ENCODE measurements around the gene MFSD2A.
A peak's percentile ranks its signal among the peaks of the same experiment; 100 is the strongest.
"Not testable (repeated sequence)": the region's sequence is repeated elsewhere in the genome, so short reads cannot be mapped to it uniquely, and the experiment has no call there.

MFSD2A gene

GRCh38 chr1:39954870-39955546 is at the start of gene MFSD2A:
Gene MFSD2A (plus strand): TSS chr1:39955145. CDS start chr1:39955293, 148 bp downstream.
- peak; percentile 77 for DNase-seq (ENCODE audit: low read depth)

- no peak for DNase-seq (ENCODE audit: low read depth)
Measured at GRCh38 chr1:39905172-39905571, 49.8 kb upstream of the MFSD2A start.

- no peak for DNase-seq (ENCODE audit: low read depth)
Measured at GRCh38 chr1:39907528-39908453, 47.2 kb upstream of the MFSD2A start.

- no peak for DNase-seq (ENCODE audit: low read depth)
Measured at GRCh38 chr1:39908534-39908933, 46.4 kb upstream of the MFSD2A start.

- no peak for DNase-seq (ENCODE audit: low read depth)
Measured at GRCh38 chr1:39910263-39910662, 44.7 kb upstream of the MFSD2A start.

GRCh38 chr1:39913136-39913535 is 41.8 kb upstream of the MFSD2A start:
- DNase-seq (ENCODE audit: low read depth) = not testable (repeated sequence)

- no peak for DNase-seq (ENCODE audit: low read depth)
Measured at GRCh38 chr1:39915499-39916129, 39.3 kb upstream of the MFSD2A start.

GRCh38 chr1:39917825-39918224 is 37.1 kb upstream of the MFSD2A start:
- no peak for DNase-seq (ENCODE audit: low read depth)

GRCh38 chr1:39919545-39919944 is 35.4 kb upstream of the MFSD2A start:
- no peak for DNase-seq (ENCODE audit: low read depth)

GRCh38 chr1:39922251-39922688 is 32.7 kb upstream of the MFSD2A start:
- DNase-seq (ENCODE audit: low read depth) = no peak

GRCh38 chr1:39925721-39926342 is 29.1 kb upstream of the MFSD2A start:
- no peak for DNase-seq (ENCODE audit: low read depth)

GRCh38 chr1:39926343-39926793 is 28.6 kb upstream of the MFSD2A start:
- no peak for DNase-seq (ENCODE audit: low read depth)

GRCh38 chr1:39926820-39927219 is 28.1 kb upstream of the MFSD2A start:
- no peak for DNase-seq (ENCODE audit: low read depth)

- DNase-seq (ENCODE audit: low read depth) = no peak
Measured at GRCh38 chr1:39927538-39927937, 27.4 kb upstream of the MFSD2A start.

- DNase-seq (ENCODE audit: low read depth) = no peak
Measured at GRCh38 chr1:39928809-39929587, 25.9 kb upstream of the MFSD2A start.

GRCh38 chr1:39933956-39934941 is 20.7 kb upstream of the MFSD2A start:
- no peak for DNase-seq (ENCODE audit: low read depth)

GRCh38 chr1:39936724-39937491 is 18.0 kb upstream of the MFSD2A start:
- DNase-seq (ENCODE audit: low read depth) = no peak

- DNase-seq (ENCODE audit: low read depth) = no peak
Measured at GRCh38 chr1:39938856-39939255, 16.1 kb upstream of the MFSD2A start.

- DNase-seq (ENCODE audit: low read depth) = no peak
Measured at GRCh38 chr1:39940253-39940652, 14.7 kb upstream of the MFSD2A start.

All from activated T-helper 1 cell treated with Interleukin-2 at 50 U/mL for 16 hours (primary cell).